IPS-11a (cell line): Measurements from ENCODE around the gene SGK1.

ENCODE experiments used
- H3K4me3 ChIP-seq: one replicate; pipeline ENCODE4 v1.5.1; 2013; ENCODE audit warnings: low read depth, low read length, control low read depth

SGK1 gene

DNA sequence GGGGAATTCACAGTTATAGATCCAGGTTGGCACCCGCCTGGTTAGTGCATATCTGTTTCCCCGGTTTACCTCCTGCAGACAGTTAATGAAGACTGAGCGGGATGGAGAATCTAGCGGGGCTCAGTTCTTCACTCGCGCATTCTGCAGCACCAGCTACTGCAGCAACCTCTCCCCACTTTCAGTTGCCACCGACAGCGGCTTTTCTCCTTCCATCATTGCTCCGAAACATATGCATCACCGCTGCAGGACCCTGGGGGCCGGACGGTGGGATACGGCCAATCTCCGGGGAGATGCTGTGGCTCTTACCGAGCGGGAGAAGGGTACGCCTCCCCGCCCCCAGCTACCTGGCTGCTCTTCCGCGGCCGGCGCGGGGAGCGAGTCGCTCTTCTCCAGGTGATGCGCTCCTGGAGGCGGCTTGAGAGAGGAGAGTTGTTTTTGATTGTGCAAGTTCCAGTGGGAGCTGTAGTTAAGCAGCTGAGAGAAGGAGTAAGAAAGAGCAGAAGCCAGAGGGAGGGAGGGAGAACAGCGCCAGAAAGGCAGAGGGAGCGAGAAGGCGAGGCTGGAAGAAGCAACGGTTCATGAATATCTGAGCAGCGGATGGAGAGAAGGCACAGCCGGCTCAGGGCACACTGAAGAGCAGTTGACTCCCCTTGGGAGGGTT is at the start of gene SGK1:
Gene SGK1 (minus strand): TSS at position 642 of the 661 bp plus-strand sequence. CDS start 652 bp downstream, outside the sequence.
- H3K4me3 ChIP-seq, result peak within 1 kb of the TSS; percentile 45

DNA sequence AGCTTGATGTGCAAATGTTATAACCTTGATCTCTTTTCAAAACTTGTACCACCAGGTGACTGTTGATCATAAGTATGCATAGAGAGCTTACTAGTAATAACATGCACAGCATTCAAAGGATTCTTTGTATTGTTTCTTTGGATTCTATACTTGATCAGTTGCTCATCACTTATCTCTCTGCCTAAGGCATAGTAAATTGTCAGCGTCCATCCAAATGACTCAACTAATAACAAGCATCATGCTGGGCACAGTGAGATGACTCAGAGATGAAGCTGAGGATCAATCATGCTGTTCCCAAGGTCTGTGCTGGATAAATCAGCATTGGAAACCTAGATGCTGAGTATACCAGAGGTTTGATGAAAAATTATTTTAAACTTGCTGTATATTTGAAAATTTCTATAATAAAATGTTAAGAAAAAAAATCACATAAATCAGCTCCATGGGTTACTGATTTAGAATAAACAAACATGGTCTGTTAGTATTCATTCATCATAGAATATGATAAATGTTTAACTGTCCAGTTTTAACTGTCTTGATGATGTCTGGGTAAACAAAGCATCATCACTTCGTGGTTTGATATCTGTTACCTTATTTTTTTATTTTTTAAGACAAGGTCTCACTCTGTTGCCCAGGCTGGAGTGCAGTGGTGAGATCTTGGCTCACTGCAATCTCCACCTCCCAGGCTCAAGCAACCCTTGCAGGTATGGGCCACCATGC is 45.6 kb upstream of the SGK1 start:
- H3K4me3 ChIP-seq, result no peak overlapping the region

DNA sequence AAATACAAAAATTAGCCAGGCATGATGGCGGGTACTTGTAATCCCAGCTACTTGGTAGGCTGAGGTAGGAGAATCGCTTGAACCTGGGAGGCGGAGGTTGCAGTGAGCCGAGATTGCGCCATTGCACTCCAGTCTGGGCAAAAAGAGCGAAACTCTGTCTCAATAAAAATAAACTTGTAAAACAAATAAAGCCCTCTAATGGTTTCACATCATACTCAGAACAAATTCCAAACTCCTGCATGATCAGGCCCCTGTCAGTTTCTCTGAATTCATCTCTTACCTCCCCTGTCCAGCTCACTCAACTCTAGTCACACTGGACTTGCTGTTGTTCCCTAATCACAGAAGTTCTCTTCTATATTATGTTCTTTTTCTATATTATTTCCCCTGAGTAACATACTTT is 43.1 kb upstream of the SGK1 start:
- no peak overlapping the region for H3K4me3 ChIP-seq

DNA sequence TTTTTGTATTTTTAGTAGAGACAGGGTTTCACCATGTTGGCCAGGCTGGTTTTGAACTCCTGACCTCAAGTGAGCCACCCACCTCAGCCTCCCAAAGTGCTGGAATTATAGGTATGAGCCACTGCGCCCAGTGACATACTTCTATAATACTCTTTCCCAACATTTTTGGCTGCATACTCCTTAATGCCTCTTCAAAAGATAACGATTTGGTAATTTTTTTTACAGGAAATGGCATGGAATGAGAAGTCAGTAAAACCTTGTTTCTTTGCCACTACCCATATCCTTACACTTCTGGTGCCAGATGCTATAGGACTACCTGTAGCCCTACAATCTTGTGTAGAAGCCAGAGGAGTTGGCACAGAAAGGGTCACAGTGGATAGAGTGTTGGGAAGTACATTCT is 41.4 kb upstream of the SGK1 start:
- no peak overlapping the region for H3K4me3 ChIP-seq

DNA sequence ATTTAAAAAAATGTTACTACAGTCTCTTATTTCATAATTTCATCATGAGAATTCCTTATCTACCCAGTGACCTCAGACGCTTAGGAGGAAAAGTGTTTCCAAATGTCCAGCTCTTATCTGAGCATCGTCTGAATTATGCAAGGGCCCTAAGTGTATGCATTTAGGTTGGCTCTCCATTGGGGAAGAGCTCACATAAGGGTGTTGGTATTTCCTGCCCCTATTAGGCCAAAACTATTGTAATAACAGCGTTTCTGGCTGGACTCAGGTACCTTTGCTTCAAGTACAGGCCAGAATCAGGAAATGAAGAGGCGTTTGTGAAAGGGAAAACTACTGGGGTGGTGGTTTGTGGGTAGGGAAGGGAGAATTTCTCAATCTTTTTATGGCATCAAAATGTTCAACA is 40.4 kb upstream of the SGK1 start:
- H3K4me3 ChIP-seq, result no peak overlapping the region

DNA sequence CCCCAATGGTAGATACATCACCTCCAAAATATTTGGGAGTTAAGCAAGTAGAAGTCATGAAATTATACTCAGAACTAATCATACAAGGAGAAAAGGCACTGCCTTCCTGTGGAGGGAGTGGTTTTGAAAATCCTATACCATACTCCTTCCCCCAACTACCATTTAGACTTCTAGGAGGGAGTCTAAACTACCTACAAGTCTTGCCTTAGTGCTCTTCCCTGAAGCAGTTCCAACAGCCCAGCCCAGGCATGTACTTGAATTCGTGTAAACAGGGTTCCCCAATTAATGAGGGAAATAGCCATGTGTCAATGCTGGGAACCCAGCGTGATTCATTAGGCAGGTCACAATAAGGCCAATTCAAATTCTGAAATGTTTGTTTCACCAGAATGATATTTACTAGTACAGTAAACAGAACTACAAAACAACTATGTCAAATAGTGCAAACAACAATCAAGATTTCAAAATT is 39.1 kb upstream of the SGK1 start:
- H3K4me3 ChIP-seq, result no peak overlapping the region

DNA sequence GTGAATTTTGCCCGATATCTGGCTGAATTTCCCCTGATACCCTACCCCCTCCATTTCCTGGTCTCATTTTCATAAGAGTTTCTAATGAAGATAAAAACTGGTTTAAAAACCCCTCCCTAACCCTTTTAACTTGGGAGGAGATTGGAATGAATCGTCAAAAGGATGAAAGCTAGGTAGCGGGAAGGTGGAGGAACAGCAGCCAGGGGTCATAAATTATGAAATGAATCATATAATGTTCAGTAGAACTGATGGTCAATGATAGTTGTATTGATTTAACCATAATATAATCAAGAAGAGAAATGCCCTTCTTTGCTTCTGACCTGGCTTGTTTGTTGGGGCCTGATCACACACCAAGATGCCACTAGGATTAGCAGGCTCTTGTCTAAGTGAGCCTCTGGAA is 38.5 kb upstream of the SGK1 start:
- H3K4me3 ChIP-seq, result no peak overlapping the region

DNA sequence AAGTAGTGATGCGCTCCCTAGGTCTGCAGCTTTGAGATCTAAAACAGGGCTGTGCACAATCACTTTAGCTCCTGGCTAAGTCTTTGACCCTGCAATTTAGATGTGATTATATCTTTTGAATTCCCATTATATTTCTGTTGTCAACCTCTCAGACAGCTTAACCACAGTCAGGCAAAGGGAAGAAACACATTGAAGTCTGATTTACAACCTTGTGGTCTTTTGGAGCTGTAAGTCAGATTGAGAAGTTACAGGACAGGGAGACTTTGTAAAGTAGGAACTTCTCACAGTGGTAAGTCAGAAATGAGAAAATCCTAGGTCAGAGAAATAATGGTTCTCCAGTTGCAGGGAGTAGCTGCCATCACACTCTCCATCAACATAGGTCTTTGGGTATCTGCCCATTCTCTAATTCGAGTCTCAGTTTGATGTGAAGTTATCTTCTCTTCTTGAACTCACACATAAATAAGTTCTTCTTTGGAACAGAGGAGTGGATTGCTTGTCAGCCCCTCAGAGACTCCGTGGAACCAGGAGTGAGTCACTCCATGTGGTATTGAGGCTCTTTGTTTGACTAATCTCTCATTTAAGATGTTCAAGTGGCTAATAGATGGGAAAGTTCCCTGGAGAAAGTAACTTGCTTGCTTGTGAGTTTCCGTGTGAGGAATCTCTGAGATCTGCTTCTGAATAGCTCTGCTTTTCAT is 35.0 kb upstream of the SGK1 start:
- H3K4me3 ChIP-seq, result no peak overlapping the region

DNA sequence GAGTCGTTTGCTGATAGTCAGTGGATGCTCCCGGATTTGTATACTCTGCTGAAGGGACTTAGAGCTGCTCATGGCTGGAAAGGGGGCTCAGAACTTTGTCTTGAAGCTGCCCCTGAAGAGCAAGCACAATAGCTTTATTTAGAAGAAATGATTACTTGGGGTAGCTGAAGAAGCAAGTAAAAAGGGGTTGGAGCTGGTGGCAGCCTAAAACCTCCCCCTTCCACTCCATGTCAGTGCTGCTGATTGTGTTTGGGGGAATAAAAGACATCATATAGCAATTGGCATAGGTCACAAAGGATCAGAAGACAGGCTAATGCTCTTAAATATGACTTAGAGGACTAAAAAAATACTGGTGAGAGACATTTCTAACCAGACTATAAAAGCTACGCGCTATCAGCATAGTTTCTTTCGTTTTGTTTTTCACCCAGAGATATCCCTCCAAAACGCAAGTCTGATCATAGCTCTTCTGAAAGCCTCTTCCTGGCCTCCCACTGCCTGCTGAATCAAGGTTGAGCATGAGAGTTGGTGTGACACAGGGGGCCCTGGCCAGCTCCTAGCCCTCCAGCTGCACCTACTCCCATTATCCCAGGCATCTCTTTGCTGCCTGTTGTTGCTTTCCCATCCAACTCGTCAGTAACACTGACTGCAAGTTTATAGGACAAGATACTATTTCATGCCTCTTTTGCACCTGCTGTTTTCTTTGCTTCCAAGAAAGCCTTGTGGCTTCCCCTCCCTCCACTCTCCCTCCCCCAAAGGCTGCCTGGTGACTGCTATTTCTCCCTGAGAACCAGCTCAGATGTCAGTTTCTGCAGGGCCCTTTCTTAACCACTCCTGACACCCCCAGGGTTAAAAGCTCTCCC is 33.9 kb upstream of the SGK1 start:
- no peak overlapping the region for H3K4me3 ChIP-seq

DNA sequence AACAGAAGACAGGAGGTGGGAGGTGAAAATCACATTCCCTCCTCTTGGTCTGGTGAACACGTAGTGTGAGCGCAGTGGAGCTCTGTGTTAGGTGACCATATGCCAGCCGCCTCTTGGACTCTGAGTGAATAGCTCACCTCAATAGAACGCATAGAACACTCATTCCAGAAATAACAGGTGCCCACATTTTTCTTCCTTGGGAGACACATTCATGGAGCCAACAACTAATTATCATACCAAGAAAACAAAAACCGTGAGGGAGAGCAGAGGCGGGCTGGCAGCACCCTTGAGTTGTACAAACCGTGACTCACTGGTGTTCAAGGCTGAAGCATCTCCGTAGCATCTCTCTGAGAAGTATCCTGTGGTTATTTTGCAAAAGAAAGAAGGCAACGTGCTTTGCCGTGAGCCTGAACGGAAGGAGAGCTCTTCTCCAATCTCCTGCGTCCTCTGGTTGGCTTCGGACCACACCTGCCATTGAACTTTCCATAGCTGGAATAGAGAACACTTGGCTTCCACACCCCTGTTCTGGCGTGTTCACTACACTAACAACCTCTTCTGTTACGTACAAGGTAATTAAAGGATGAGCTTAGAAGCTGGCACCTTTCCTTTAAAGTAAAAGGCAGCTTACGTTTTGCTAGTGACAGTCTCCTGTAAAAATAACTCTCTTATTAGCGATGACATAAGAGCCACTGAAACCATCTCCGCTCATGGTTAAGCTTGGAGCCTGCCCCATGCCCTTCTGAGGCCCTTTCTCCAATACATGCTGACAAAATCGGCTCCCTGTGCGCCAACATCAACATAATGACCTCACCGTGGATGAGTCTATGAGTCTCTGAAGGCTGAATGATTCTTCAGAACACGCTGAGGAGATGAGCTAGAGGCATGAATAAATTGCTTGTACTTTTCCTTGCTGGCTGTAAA is 30.2 kb upstream of the SGK1 start:
- H3K4me3 ChIP-seq, result no peak overlapping the region

DNA sequence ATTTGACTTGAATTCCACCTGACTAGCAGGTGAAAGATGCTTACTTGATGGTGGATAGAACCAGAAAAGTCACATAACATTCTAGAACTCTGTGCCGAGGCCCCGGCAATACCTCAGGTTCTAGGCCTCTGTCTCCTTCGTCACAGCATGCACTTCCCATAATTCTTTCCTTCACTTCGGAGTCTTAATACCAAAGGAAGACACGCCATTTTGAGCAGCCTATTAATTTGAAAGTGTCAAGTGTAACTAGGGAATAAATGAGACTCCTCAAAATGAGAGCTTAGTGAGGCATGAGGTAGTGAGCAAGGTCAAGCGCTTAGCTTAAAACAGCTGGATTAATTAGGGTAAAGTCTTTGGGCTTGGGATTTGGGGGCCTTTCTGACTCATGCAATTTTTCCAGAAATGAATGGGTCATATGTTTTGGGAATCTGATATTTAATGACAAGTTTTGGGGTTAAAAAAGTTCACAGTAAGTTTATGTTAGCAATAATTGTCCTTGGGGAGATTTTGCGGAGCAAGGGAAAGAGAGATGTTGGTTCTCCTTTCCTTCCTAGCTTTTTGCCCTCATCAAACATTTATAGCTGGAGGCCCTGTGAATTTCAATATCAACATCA is 29.1 kb upstream of the SGK1 start:
- no peak overlapping the region for H3K4me3 ChIP-seq

DNA sequence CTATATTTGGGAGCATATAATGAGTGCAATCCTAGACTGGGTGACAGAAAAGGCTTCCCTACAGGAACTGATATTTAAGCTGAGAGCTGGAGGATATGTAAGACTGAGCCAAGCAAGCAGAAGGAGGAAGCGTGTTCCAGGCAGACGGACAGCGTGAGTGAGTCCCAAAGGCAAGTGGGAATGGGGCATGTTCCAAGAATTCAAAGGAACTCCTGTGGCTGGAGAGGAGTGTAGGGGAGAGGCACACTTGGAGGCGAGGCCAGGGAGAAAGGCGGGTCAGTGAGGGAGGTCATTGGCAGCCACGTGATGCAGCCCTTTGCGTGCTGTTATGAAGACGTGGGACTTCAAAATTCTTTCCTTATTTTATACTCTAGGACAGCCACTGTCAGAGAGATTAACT is 27.9 kb upstream of the SGK1 start:
- no peak overlapping the region for H3K4me3 ChIP-seq

DNA sequence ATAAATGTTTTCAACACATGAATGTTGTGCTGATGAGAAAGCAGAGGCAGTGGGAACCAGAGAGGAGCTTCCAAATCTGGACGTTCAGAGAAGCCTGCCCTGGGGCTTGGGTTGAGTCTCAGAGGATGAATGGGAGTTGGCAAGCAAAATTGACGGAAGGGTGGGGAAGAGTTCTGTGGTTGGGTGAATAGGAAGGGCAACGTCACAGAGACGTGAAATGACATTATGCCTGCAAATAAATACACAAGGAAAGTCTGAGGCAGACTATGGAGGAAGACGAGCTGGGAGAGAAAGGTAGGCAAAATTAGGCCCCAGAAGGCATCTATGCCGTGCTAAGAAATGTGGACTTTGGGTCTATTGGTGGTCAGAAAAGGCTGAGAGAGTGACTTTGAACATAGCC is 25.2 kb upstream of the SGK1 start:
- H3K4me3 ChIP-seq, result no peak overlapping the region

DNA sequence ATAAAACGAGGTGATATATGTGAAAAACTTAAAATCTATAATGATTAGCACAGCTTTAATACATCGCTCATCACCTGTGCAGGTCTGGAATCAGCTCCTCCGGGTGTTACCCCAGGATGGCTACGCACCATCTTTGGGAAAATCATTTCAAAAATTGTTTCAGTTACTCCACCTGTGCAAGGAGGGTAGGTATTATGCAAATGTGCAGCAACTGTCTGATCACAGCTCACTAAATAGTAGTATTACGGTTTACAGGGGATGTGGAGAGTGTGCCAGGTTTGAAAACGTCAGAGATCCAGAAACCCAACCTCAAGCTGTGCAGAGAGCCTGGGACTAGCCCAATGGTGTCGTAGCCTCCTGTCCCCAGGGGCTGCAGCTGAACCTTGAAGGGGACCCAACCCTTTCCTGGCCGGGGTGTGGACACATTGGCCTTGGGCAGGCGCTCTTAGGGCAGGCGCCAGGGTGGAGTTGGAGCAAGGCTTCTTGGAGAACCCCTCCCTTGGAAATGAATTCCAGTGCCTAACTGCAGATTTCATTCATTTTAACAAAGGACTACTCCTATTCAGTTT is 24.2 kb upstream of the SGK1 start:
- no peak overlapping the region for H3K4me3 ChIP-seq

DNA sequence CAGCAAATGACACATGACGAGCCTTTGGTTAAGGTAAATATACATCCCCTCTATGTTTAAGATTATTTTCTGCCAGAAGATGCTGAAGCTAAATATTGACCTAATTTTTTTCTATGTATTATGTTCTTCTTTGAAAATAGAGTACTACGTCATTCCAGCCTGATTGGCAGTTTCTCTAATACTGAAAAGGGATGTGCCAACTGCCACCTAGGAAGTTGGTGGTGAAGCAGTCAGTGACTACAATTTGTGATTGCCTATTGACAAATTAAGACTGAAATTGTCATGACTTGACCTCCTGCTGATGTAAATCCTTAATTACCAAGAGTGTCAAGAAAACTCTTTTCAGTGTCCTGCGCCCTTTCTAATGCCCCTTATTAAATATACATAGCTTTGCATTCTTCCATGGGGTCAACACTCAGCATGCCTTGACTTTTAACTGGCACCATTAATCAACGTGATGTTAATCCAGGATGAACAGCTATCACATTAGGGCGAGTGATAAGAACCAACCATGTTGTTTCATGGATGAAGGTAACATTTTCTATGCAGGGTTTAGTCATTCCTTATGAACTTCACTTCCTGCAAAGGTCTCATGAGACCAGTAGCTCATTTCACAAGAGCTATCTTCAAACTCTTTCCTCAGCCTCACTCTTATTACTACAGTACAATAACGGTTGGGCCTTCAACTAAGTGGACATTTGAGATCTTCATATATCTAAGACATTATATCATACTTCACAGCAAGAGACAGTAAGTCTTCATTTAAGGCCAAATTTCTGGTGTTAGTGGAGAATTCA is 22.5 kb upstream of the SGK1 start:
- no peak overlapping the region for H3K4me3 ChIP-seq

DNA sequence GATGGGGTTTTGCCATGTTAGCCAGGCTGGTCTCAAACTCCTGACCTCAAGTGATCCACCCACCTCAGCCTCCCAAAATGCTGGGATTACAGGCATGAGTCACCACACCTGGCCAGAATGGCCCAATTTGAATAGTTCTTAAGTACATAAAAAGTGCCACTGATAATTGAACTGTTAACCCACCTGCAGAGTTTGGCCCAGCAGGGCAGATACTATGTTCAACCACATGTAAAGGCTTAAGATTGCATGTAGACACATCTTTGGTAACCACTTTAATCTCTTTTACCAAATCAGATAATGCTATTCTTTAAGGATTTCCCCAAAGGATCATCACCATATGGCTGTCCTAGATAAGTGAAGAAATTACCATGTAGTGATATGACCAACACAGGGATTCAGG is 21.3 kb upstream of the SGK1 start:
- no peak overlapping the region for H3K4me3 ChIP-seq

DNA sequence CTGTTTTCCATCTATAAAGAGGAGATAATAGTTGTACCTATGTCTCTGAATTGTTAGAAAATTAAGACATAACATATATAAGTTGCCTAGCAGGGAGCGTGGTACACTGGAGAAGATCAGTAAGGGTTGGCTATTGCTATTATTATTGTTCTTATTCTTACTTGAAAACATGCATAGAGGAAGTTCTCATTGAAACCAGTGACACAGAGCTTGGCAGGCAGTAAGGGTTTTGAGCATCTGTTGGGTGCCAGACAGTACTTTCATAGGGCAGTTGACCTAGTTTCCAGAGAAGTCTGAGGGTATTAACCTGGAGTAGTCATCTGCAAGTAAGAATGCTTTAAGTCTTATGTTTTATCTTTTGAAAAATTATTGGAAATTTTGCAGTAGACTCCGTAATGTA is 13.3 kb upstream of the SGK1 start:
- no peak overlapping the region for H3K4me3 ChIP-seq

DNA sequence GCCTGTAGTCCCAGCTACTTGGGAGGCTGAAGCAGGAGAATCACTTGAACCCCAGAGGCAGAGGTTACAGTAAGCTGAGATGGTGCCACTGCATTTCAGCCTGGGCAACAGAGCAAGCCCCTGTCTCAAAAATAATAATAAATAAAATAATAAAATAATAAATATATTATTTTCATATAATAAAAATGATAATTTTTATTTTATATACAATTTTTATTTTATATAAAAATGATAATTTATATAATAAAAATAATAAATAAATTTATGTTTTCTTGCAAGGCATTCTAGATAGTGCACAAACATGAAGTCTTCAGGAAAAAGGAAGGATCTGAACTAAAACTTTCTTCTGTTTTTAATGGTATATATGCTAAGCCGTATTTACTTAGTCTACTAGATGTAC is 12.6 kb upstream of the SGK1 start:
- H3K4me3 ChIP-seq, result no peak overlapping the region

DNA sequence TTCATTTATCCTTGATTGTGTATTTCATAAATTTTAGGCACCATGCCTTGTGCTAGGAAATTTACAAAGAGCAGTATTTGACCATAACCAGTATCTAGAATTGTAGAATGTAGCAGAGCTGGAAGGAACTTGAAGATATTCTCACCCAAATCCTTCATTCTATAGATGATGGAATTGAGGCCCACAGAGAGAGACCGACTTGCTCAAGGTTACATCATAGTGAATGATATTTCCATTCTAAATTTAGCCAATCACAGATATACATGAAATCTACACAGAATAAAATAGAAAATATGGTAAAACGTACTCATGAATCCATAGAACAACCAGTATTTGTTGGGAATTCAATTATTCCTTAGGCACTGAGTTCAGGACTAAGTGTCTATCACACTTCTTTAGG is 10.9 kb upstream of the SGK1 start:
- no peak overlapping the region for H3K4me3 ChIP-seq
